ENCODE measurements around the gene USE1.

DNA sequence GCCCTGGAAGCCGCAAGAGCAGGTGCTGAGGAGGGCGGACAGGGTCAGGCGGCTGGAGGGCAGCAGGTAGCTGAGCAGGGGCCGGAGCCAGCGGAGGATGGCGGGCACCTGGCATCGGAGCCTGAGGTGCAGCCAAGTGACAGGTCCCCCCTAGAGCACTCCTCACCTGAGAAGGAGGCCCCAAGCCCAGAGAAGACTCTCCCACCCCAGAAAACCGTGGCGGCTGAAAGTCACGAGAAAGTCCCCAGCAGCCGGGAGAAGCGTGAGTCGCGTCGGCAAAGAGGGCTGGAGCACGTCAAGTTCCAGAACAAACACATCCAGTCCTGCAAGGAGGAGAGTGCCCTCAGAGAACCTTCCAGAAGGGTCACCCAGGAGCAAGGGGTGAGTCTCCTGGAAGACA is 20.5 kb upstream of the USE1 start:
- TF ChIP-seq CTCF (IDR thresholded peaks at IDR 0.05; ENCODE audit: insufficient read depth, low read depth, low read length) (no peak), EZH2 (IDR thresholded peaks at IDR 0.05; ENCODE audit: insufficient read depth, low read length) (no peak)
